ENCODE measurements around the gene PIK3R3.

- TF ChIP-seq, protein P1, sequence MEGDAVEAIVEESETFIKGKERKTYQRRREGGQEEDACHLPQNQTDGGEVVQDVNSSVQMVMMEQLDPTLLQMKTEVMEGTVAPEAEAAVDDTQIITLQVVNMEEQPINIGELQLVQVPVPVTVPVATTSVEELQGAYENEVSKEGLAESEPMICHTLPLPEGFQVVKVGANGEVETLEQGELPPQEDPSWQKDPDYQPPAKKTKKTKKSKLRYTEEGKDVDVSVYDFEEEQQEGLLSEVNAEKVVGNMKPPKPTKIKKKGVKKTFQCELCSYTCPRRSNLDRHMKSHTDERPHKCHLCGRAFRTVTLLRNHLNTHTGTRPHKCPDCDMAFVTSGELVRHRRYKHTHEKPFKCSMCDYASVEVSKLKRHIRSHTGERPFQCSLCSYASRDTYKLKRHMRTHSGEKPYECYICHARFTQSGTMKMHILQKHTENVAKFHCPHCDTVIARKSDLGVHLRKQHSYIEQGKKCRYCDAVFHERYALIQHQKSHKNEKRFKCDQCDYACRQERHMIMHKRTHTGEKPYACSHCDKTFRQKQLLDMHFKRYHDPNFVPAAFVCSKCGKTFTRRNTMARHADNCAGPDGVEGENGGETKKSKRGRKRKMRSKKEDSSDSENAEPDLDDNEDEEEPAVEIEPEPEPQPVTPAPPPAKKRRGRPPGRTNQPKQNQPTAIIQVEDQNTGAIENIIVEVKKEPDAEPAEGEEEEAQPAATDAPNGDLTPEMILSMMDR (IDR thresholded peaks at IDR 0.05) = no peak
- no peak for TF ChIP-seq EP300 (IDR thresholded peaks at IDR 0.05)
- no peak for TF ChIP-seq POLR2A (IDR thresholded peaks at IDR 0.05)
Measured at GRCh38 chr1:46130606-46131005, 1.8 kb downstream of the PIK3R3 start.

Data from stomach (tissue), 4 donors.